Astrocyte (in vitro differentiated cells and primary cell): ENCODE data around the gene TAF4. TPM values are rescaled to one million over a fixed set of nuclear protein-coding genes. Genes with fewer than 3 reads are reported as not detected.

Experiments
- DNase-seq: peaks from one replicate; pipeline ENCODE4 v3.0.0-alpha.2; 2010; ENCODE audit warnings: low read depth
- FAIRE-seq: peaks from 2 replicates; lab custom pipeline; 2011; peaks lifted over from hg19 to GRCh38; lab: Jason Lieb, UNC
- H2AFZ ChIP-seq: 2 replicates; pipeline ENCODE4 v1.6.0; 2012; ENCODE audit warnings: low read depth, low read length, inconsistent platforms
- H3K27ac ChIP-seq: 2 replicates; pipeline ENCODE4 v1.5.1; 2011; ENCODE audit warnings: low read depth, low read length, inconsistent platforms
- H3K27me3 ChIP-seq: 2 replicates; pipeline ENCODE4 v1.6.0; 2011; ENCODE audit warnings: low read length, inconsistent platforms; ENCODE audit not compliant: insufficient read depth
- H3K36me3 ChIP-seq: 2 replicates; pipeline ENCODE4 v1.5.1; 2011; ENCODE audit warnings: low read length, inconsistent platforms; ENCODE audit not compliant: insufficient read depth
- H3K4me1 ChIP-seq: 2 replicates; pipeline ENCODE4 v1.5.1; 2011; ENCODE audit warnings: low read length, inconsistent platforms; ENCODE audit not compliant: insufficient read depth
- H3K4me2 ChIP-seq: 2 replicates; pipeline ENCODE4 v1.6.0; 2012; ENCODE audit warnings: low read length, inconsistent platforms
- H3K4me3 ChIP-seq: 2 replicates; pipeline ENCODE4 v1.5.1; 2011; ENCODE audit warnings: low read depth, mild to moderate bottlenecking, low read length, inconsistent platforms; ENCODE audit not compliant: insufficient read depth
- H3K79me2 ChIP-seq: 2 replicates; pipeline ENCODE4 v1.6.0; 2012; ENCODE audit warnings: mild to moderate bottlenecking, low read length, inconsistent platforms; ENCODE audit not compliant: insufficient read depth
- H3K9ac ChIP-seq: 2 replicates; pipeline ENCODE4 v1.6.0; 2012; ENCODE audit warnings: mild to moderate bottlenecking, low read length, inconsistent platforms
- H3K9me3 ChIP-seq: 2 replicates; pipeline ENCODE4 v1.5.1; 2012; ENCODE audit warnings: low read depth, mild to moderate bottlenecking, low read length, inconsistent platforms; ENCODE audit not compliant: insufficient read depth
- H4K20me1 ChIP-seq: 2 replicates; pipeline ENCODE4 v1.6.0; 2012; ENCODE audit warnings: low read length, inconsistent platforms; ENCODE audit not compliant: insufficient read depth
- H3K27ac Mint-ChIP-seq: one replicate; pipeline ENCODE4 v1.8.0; 2021; ENCODE audit warnings: mild to moderate bottlenecking, mixed read lengths; ENCODE audit not compliant: unreplicated experiment
- H3K27me3 Mint-ChIP-seq: one replicate; pipeline ENCODE4 v1.8.0; 2021; ENCODE audit warnings: low read depth, mixed read lengths; ENCODE audit not compliant: unreplicated experiment
- H3K36me3 Mint-ChIP-seq: one replicate; pipeline ENCODE4 v1.8.0; 2021; ENCODE audit warnings: low read depth, mixed read lengths; ENCODE audit not compliant: unreplicated experiment
- H3K4me1 Mint-ChIP-seq: one replicate; pipeline ENCODE4 v1.8.0; 2021; ENCODE audit warnings: low read depth, mixed read lengths; ENCODE audit not compliant: unreplicated experiment
- H3K4me3 Mint-ChIP-seq: one replicate; pipeline ENCODE4 v1.8.0; 2021; ENCODE audit warnings: mild to moderate bottlenecking, moderate library complexity, mixed read lengths; ENCODE audit not compliant: unreplicated experiment
- H3K9me3 Mint-ChIP-seq: one replicate; pipeline ENCODE4 v1.8.0; 2021; ENCODE audit warnings: mild to moderate bottlenecking, mixed read lengths; ENCODE audit not compliant: unreplicated experiment
- EZH2 ChIP-seq: IDR thresholded peaks from 2 replicates; pipeline ENCODE4 v1.6.1; 2012; ENCODE audit warnings: mild to moderate bottlenecking, low read length, inconsistent platforms; ENCODE audit not compliant: insufficient read depth
- total RNA-seq: library from RNA; stranded (reverse); gene quantifications from 2 replicates; pipeline ENCODE4 v1.2.1, GENCODE V29; 2021
- TF ChIP-seq, protein P1 (sequence below): IDR thresholded peaks from 2 replicates; pipeline ENCODE4 v1.5.1; 2011; ENCODE audit warnings: low read depth, mild to moderate bottlenecking, inconsistent platforms, low read length, moderate library complexity; ENCODE audit not compliant: insufficient read depth

Gene TAF4
- total RNA-seq, 1 donor from 2014 or later, result 11.8 TPM

DNA sequence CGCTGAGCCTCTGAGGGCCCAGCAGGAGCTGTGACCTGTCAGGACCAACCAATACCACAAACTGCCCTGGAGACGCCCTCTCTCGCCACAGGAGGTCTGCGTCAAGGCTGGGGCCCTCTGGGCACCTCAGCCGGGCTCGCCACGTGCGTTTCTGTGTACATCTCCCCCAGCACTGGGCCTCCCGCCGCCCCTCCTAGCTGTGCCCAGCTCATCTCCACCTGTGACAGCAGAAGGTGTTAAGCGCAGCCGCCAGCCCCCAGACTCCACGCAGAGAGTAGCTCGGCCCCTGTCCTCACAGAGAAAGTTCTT is 91.4 kb downstream of the TAF4 start:
- no peaks in the 10 kb centered on the region for H3K4me1 ChIP-seq
- FAIRE-seq (no peak), DNase-seq (no peak)
- no peak for TF ChIP-seq EZH2
- TF ChIP-seq, protein P1, sequence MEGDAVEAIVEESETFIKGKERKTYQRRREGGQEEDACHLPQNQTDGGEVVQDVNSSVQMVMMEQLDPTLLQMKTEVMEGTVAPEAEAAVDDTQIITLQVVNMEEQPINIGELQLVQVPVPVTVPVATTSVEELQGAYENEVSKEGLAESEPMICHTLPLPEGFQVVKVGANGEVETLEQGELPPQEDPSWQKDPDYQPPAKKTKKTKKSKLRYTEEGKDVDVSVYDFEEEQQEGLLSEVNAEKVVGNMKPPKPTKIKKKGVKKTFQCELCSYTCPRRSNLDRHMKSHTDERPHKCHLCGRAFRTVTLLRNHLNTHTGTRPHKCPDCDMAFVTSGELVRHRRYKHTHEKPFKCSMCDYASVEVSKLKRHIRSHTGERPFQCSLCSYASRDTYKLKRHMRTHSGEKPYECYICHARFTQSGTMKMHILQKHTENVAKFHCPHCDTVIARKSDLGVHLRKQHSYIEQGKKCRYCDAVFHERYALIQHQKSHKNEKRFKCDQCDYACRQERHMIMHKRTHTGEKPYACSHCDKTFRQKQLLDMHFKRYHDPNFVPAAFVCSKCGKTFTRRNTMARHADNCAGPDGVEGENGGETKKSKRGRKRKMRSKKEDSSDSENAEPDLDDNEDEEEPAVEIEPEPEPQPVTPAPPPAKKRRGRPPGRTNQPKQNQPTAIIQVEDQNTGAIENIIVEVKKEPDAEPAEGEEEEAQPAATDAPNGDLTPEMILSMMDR, result no peak
- H2AFZ ChIP-seq, result no peak overlapping the region
- H3K4me2 ChIP-seq, result no peak overlapping the region
- Mint-ChIP-seq H3K27ac (no peak overlapping the region), H3K27me3 (no peaks in the 10 kb centered on the region), H3K9me3 (no peaks in the 10 kb centered on the region), H3K4me3 (no peak overlapping the region), H3K36me3 (peaks cover 24% of the 10 kb centered on the region), H3K4me1 (no peaks in the 10 kb centered on the region)
- no peak overlapping the region for H3K9ac ChIP-seq
- H3K79me2 ChIP-seq, result no peaks in the 10 kb centered on the region
- peaks cover 3% of the 10 kb centered on the region for H3K36me3 ChIP-seq
- no peaks in the 10 kb centered on the region for H3K27me3 ChIP-seq
- no peak overlapping the region for H3K27ac ChIP-seq
- no peaks in the 10 kb centered on the region for H3K9me3 ChIP-seq
- no peak overlapping the region for H3K4me3 ChIP-seq
- H4K20me1 ChIP-seq, result peaks cover 18% of the 10 kb centered on the region

DNA sequence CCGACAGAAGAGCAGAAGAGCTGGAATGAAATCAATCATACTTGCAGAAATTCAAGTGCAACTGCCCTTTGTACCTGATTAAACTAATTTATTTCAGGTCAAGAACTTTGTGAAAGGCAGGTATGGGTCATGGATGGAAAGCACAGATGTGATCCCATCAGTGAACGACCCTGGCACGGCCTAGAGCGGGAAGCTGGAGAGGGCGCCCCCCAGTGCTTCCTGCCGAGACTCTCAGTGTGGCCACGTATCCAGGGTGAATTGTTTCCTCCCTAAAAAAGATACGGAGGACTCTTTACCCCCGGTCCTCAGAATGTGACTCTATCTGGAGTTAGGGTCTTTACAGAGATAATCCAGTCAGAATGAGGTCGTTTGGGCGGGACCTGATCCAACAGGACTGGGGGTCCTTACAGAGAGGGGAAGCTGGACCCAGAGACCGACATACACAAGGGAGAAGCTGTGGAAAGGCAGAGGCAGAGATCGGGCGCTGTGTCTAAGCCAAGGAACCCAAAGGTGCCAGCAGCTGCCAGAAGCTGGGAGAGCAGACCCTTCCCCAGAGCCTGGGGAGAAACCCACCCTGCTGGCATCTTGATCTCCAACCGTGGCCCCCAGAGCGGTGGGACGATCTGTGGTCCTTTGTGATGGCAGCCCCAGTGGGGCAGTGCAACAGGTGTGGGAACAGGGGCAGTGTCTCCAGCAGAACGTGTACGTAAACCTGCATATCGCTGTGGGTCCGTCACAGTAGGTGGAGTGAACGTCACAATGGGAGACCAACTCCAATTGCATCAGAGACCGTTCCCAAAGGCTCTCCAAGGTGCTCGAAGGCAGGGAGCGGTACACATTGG is 91.9 kb downstream of the TAF4 start:
- no peak overlapping the region for H3K4me2 ChIP-seq
- H3K27me3 ChIP-seq, result no peaks in the 10 kb centered on the region
- no peak overlapping the region for H3K27ac ChIP-seq
- FAIRE-seq (no peak), DNase-seq (no peak)
- Mint-ChIP-seq H3K27ac (no peak overlapping the region), H3K27me3 (no peaks in the 10 kb centered on the region), H3K4me3 (no peak overlapping the region), H3K9me3 (no peaks in the 10 kb centered on the region), H3K4me1 (no peaks in the 10 kb centered on the region), H3K36me3 (peaks cover 24% of the 10 kb centered on the region)
- H3K9ac ChIP-seq, result no peak overlapping the region
- no peaks in the 10 kb centered on the region for H3K9me3 ChIP-seq
- no peaks in the 10 kb centered on the region for H3K79me2 ChIP-seq
- H4K20me1 ChIP-seq, result peaks cover 18% of the 10 kb centered on the region
- no peaks in the 10 kb centered on the region for H3K4me1 ChIP-seq
- H2AFZ ChIP-seq, result no peak overlapping the region
- TF ChIP-seq EZH2, result no peak
- TF ChIP-seq, protein P1, result no peak
- H3K36me3 ChIP-seq, result peaks cover 3% of the 10 kb centered on the region
- H3K4me3 ChIP-seq, result no peak overlapping the region
